Measurements from ENCODE around the gene CYTH3.

DNA sequence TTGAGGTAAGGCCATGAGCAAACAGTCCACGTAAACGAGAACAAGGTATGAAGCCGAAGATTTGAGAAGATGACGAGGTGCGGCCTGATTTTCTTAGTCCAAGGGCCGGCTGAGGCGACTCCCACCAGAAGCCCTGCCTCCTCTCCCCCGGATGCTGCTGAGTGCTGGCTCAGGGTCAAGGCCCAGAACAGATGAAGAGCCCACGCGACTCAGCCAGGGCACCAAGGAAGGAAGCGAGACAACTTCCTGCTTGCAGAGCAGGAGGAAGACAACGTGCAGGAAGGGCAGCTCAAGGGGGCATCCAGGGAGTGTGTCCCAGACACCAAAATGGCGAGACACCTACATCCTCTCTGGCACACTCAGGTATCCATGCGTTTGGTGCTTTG is 99.5 kb downstream of the CYTH3 start:
- no peak for TF ChIP-seq POLR2A (IDR thresholded peaks at IDR 0.05; ENCODE audit: low read length)
- TF ChIP-seq, protein P1, sequence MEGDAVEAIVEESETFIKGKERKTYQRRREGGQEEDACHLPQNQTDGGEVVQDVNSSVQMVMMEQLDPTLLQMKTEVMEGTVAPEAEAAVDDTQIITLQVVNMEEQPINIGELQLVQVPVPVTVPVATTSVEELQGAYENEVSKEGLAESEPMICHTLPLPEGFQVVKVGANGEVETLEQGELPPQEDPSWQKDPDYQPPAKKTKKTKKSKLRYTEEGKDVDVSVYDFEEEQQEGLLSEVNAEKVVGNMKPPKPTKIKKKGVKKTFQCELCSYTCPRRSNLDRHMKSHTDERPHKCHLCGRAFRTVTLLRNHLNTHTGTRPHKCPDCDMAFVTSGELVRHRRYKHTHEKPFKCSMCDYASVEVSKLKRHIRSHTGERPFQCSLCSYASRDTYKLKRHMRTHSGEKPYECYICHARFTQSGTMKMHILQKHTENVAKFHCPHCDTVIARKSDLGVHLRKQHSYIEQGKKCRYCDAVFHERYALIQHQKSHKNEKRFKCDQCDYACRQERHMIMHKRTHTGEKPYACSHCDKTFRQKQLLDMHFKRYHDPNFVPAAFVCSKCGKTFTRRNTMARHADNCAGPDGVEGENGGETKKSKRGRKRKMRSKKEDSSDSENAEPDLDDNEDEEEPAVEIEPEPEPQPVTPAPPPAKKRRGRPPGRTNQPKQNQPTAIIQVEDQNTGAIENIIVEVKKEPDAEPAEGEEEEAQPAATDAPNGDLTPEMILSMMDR (IDR thresholded peaks at IDR 0.05) = no peak
- no peak for TF ChIP-seq TP53 (CRISPR knock-in tag; IDR thresholded peaks at IDR 0.05)
- no peak for TF ChIP-seq EP300 (IDR thresholded peaks at IDR 0.05)
- no peak for TF ChIP-seq JUNB (IDR thresholded peaks at IDR 0.05)

All from A549 (cell line).